OCI-LY1 (cell line): ENCODE measurements around the gene SF3B3.

ENCODE experiments used
- H2AFZ ChIP-seq: fragments of 200-600 bp; sonication (generic), shearing (Covaris generic); 2 replicates; pipeline ENCODE4 v1.6.0; 2014; ENCODE audit warnings: antibody characterized with exemption, mild to moderate bottlenecking, low read length
- H3F3A ChIP-seq: fragments of 200-600 bp; sonication (generic), shearing (Covaris generic); 2 replicates; pipeline ENCODE4 v1.6.0; 2014; ENCODE audit warnings: mild to moderate bottlenecking, antibody characterized with exemption, low read length, moderate library complexity; ENCODE audit not compliant: insufficient read depth
- H3K27ac ChIP-seq: fragments of 200-600 bp; sonication (generic); 2 replicates; pipeline ENCODE4 v1.5.1; 2014; ENCODE audit warnings: low read length, mixed run types, mild to moderate bottlenecking, low read depth; ENCODE audit not compliant: poor library complexity, severe bottlenecking
- H3K27me3 ChIP-seq: fragments of 200-600 bp; sonication (generic); 2 replicates; pipeline ENCODE4 v1.6.0; 2014; ENCODE audit warnings: antibody characterized with exemption, mild to moderate bottlenecking, low read length, moderate library complexity; ENCODE audit not compliant: insufficient read depth
- H3K36me3 ChIP-seq: fragments of 200-600 bp; sonication (generic); 2 replicates; pipeline ENCODE4 v1.6.1; 2014; ENCODE audit warnings: mild to moderate bottlenecking, antibody characterized with exemption, low read length, moderate library complexity, mixed read lengths; ENCODE audit not compliant: insufficient read depth
- H3K4me1 ChIP-seq: fragments of 200-600 bp; sonication (generic); 2 replicates; pipeline ENCODE4 v1.5.1; 2014; ENCODE audit warnings: mild to moderate bottlenecking, low read length, moderate library complexity; ENCODE audit not compliant: insufficient read depth, severe bottlenecking
- H3K4me2 ChIP-seq: fragments of 200-600 bp; sonication (generic), shearing (Covaris generic); 2 replicates; pipeline ENCODE4 v1.6.1; 2014; ENCODE audit warnings: low read length
- H3K4me3 ChIP-seq: fragments of 200-600 bp; sonication (generic); 2 replicates; pipeline ENCODE4 v1.5.1; 2014; ENCODE audit warnings: low read length, low read depth, mild to moderate bottlenecking, mixed read lengths; ENCODE audit not compliant: poor library complexity, severe bottlenecking
- H3K79me2 ChIP-seq: fragments of 200-600 bp; shearing (Covaris generic); 2 replicates; pipeline ENCODE4 v1.6.1; 2016; ENCODE audit warnings: mixed run types, low read length, mixed read lengths; ENCODE audit not compliant: insufficient read depth
- H3K9ac ChIP-seq: fragments of 200-600 bp; sonication (generic), shearing (Covaris generic); 2 replicates; pipeline ENCODE4 v1.6.1; 2014; ENCODE audit warnings: mild to moderate bottlenecking, low read length, mixed read lengths
- H3K9me2 ChIP-seq: fragments of 200-600 bp; sonication (generic), shearing (Covaris generic); 2 replicates; pipeline ENCODE4 v1.6.1; 2014; ENCODE audit warnings: low read depth, mild to moderate bottlenecking, low read length, mixed read lengths
- H3K9me3 ChIP-seq: fragments of 200-600 bp; shearing (Covaris generic); 2 replicates; pipeline ENCODE4 v1.6.1; 2014; ENCODE audit warnings: low read length, mixed read lengths
- H4K20me1 ChIP-seq: fragments of 200-600 bp; sonication (generic), shearing (Covaris generic); 2 replicates; pipeline ENCODE4 v1.6.0; 2016; ENCODE audit warnings: mild to moderate bottlenecking, low read length; ENCODE audit not compliant: insufficient read depth
- EZH2 ChIP-seq: fragments of 200-600 bp; sonication (generic), shearing (Covaris generic); IDR thresholded peaks from 2 replicates; pipeline ENCODE4 v1.8.0; 2017; ENCODE audit warnings: borderline replicate concordance, mixed run types, mild to moderate bottlenecking, antibody characterized with exemption, low read length, moderate library complexity, mixed read lengths
- TF ChIP-seq, protein P1 (sequence below): fragments of 200-600 bp; sonication (generic), shearing (Covaris generic); IDR thresholded peaks from 2 replicates; pipeline ENCODE4 v1.5.1; 2017; ENCODE audit warnings: mild to moderate bottlenecking, antibody characterized with exemption, low read length, moderate library complexity, mixed read lengths

The SF3B3 gene

DNA sequence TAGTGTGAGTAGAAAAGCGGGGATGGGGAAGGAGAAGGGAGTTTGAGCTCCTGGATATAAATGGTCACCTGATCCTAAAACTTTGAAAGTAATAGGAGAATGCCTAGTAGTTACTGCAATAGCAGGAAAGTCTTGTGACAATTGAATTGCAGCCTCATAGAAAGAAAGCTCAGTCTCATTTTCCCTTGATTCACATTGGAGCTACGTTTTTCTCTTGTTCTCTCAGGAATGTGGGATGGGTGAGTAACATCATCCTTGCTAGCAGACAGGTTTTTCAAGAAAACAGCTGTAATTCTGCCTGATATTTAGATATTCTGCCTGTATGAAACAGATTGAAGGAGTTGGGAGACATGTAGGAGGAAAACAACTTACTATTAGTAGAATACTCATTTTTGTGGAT is 25.3 kb downstream of the SF3B3 start:
- Histone ChIP-seq H3K79me2 (peaks cover 28% of the 10 kb centered on the region; the same call in 1 of the 2 replicates), H3K4me1 (no peaks in the 10 kb centered on the region), H3K4me2 (no peak overlapping the region), H3K4me3 (no peak overlapping the region), H4K20me1 (peaks cover 13% of the 10 kb centered on the region), H3K27ac (no peak overlapping the region), H3K9ac (no peak overlapping the region), H3K36me3 (peaks cover 99% of the 10 kb centered on the region), H3K9me2 (no peaks in the 10 kb centered on the region), H3K9me3 (no peaks in the 10 kb centered on the region), H3K27me3 (no peaks in the 10 kb centered on the region), H2AFZ (no peak overlapping the region), H3F3A (0 out of 2 replicates have a peak, but pooled peaks cover 2% of the 10 kb centered on the region)
- TF ChIP-seq, protein P1, sequence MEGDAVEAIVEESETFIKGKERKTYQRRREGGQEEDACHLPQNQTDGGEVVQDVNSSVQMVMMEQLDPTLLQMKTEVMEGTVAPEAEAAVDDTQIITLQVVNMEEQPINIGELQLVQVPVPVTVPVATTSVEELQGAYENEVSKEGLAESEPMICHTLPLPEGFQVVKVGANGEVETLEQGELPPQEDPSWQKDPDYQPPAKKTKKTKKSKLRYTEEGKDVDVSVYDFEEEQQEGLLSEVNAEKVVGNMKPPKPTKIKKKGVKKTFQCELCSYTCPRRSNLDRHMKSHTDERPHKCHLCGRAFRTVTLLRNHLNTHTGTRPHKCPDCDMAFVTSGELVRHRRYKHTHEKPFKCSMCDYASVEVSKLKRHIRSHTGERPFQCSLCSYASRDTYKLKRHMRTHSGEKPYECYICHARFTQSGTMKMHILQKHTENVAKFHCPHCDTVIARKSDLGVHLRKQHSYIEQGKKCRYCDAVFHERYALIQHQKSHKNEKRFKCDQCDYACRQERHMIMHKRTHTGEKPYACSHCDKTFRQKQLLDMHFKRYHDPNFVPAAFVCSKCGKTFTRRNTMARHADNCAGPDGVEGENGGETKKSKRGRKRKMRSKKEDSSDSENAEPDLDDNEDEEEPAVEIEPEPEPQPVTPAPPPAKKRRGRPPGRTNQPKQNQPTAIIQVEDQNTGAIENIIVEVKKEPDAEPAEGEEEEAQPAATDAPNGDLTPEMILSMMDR = no peak
- TF ChIP-seq EZH2 = no peak

DNA sequence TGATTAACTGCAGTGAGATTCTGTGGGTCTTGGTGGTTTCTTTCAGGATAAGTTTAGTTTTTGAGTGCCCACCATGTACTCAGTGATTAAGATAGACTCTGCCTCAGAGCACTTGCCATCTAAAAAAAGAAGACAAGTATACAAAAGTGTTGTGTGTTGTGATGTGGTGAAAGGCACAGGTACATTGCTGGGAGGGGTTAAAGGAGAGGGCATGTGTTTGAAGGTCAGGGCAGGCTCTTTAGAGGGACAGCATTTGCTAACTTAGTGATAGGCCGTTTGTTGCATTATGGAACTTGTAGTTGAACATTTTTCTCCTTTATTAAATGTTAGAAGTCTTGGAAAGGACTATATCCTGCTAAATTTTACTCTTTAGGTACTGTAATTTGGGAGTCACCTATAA is 26.5 kb downstream of the SF3B3 start:
- Histone ChIP-seq H3K79me2 (peaks cover 28% of the 10 kb centered on the region; the same call in 1 of the 2 replicates), H3K4me2 (no peak overlapping the region)

DNA sequence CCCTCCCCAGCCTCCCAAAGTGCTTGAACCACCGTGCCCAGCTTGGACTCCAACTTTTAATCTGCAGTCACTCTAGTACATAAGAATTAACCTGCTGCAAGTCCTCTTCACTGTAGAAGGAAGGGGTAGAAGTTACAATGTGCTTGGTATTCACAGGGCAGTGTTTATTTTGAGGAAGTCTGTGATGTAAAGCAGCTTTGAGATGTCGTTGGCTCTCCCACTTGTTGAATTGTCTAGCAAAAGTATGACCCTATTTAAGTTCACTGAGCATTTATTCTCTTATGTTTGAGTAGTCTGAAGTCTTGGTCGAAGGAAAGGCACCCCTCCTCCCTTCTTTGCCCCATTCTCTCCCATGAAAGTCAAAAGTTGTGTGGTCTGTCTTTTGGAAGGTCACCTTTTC is 28.2 kb downstream of the SF3B3 start:
- Histone ChIP-seq H4K20me1 (peaks cover 10% of the 10 kb centered on the region), H3K4me1 (no peaks in the 10 kb centered on the region), H3K36me3 (peaks cover 100% of the 10 kb centered on the region), H3K79me2 (peaks cover 28% of the 10 kb centered on the region; the same call in 1 of the 2 replicates), H3K9me2 (no peaks in the 10 kb centered on the region), H3K4me3 (no peak overlapping the region), H3K4me2 (no peak overlapping the region), H3K9ac (no peak overlapping the region), H3K27me3 (no peaks in the 10 kb centered on the region), H3K27ac (no peak overlapping the region), H3F3A (0 out of 2 replicates have a peak, but pooled peaks cover 2% of the 10 kb centered on the region), H2AFZ (no peak overlapping the region), H3K9me3 (no peaks in the 10 kb centered on the region)
- TF ChIP-seq, protein P1 = no peak
- TF ChIP-seq EZH2 = no peak

More for the DNA sequence above, 26.5 kb downstream of the SF3B3 start:
- Histone ChIP-seq H3K36me3 (peaks cover 100% of the 10 kb centered on the region), H3K9ac (no peak overlapping the region), H3K9me3 (no peaks in the 10 kb centered on the region), H4K20me1 (peaks cover 13% of the 10 kb centered on the region), H3K4me1 (no peaks in the 10 kb centered on the region), H3K27ac (no peak overlapping the region), H3F3A (0 out of 2 replicates have a peak, but pooled peaks cover 2% of the 10 kb centered on the region), H3K27me3 (no peaks in the 10 kb centered on the region), H2AFZ (no peak overlapping the region), H3K9me2 (no peaks in the 10 kb centered on the region), H3K4me3 (no peak overlapping the region)
- TF ChIP-seq, protein P1 = no peak
- TF ChIP-seq EZH2 = no peak
